NCI-H1417 (cell line): ENCODE results near the gene PARD6G.

Experiments used
- DNase-seq, 3 experiments: peaks; one replicate each; lab custom pipeline; 2025; lab: John Stamatoyannopoulos, UW

Gene PARD6G

GRCh38 chr18:80190311-80190710, 57.0 kb downstream of the PARD6G start:
- DNase-seq, result no peak

GRCh38 chr18:80189531-80189865, 57.8 kb downstream of the PARD6G start:
- DNase-seq, result no peak

- no peak for DNase-seq
Measured at GRCh38 chr18:80188643-80189530, 58.4 kb downstream of the PARD6G start.

- DNase-seq, result no peak
Measured at GRCh38 chr18:80187956-80188642, 59.2 kb downstream of the PARD6G start.

- DNase-seq, result no peak
Measured at GRCh38 chr18:80185545-80185944, 61.8 kb downstream of the PARD6G start.

- DNase-seq, result no peak
Measured at GRCh38 chr18:80184243-80184772, 63.0 kb downstream of the PARD6G start.

GRCh38 chr18:80183273-80184050, 63.9 kb downstream of the PARD6G start:
- DNase-seq, result no peak

- no peak for DNase-seq
Measured at GRCh38 chr18:80182855-80183254, 64.5 kb downstream of the PARD6G start.

- no peak for DNase-seq
Measured at GRCh38 chr18:80181642-80182461, 65.5 kb downstream of the PARD6G start.

GRCh38 chr18:80180778-80181564, 66.3 kb downstream of the PARD6G start:
- DNase-seq, result no peak

- DNase-seq, result peak; percentile 46 to 56 (median 51)
Measured at GRCh38 chr18:80179857-80180558, 67.3 kb downstream of the PARD6G start.

GRCh38 chr18:80178935-80179818, 68.1 kb downstream of the PARD6G start:
- DNase-seq, result no peak

- DNase-seq, result no peak
Measured at GRCh38 chr18:80177128-80177527, 70.2 kb downstream of the PARD6G start.

- DNase-seq, result peak; percentile 17 to 81 (median 72)
Measured at GRCh38 chr18:80176334-80177073, 70.8 kb downstream of the PARD6G start.

- no peak for DNase-seq
Measured at GRCh38 chr18:80175451-80176204, 71.7 kb downstream of the PARD6G start.

GRCh38 chr18:80173060-80173459, 74.3 kb downstream of the PARD6G start:
- DNase-seq, result no peak

- no peak for DNase-seq
Measured at GRCh38 chr18:80172056-80172455, 75.3 kb downstream of the PARD6G start.
